SH-SY5Y (cell line): ENCODE measurements around the gene ADARB2.

ENCODE experiments used
- GATA2 ChIP-seq: IDR thresholded peaks from 2 replicates; pipeline ENCODE4 v1.6.1; 2011; ENCODE audit warnings: mild to moderate bottlenecking, low read depth, low read length
- GATA3 ChIP-seq: IDR thresholded peaks from 2 replicates; pipeline ENCODE4 v1.6.1; 2011; ENCODE audit warnings: low read depth, mild to moderate bottlenecking, low read length, moderate library complexity

DNA sequence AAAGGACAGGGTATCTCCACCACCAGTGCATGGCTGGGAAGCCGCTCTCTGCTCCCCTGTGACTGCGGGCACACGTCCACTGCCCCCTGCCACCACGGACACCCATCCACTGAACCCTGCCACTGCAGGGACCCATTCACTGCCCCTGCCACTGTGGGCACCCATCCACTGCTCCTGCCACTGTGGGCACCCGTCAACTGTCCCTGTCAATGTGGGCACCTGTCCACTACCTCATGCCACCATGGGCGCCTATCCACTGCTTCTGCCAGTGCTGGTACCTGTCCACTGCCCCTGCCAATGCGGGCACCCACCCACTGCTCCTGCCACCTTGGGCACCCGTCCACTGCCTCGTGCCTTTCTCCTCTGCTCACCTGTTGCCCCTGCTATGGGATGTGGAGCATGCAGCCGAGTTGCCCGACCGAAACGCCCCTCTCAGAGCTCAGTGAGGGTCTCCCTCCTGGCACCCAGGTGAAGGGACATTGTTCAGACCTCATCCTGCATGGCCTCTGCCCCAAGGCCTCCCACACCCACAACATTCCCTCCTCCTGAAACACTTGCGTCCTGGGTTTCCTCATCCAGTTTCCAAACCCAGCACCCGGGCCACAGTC is 207.4 kb downstream of the ADARB2 start:
- TF ChIP-seq GATA2 (no peak), GATA3 (no peak)
